Limb (tissue), 2 donors: ENCODE data around the gene DEDD2.
A peak's percentile ranks its signal among the peaks of the same experiment; 100 is the strongest.

Experiments
- DNase-seq, 2 donors: peaks; one replicate each; pipeline ENCODE4 v3.0.0-alpha.2; 2016; ENCODE audit errors: extremely low spot score in 2 of 2

DEDD2 gene

GRCh38 chr19:42199440-42200115, 17.9 kb downstream of the DEDD2 start:
- no peak for DNase-seq

- no peak for DNase-seq
Measured at GRCh38 chr19:42198676-42199439, 18.6 kb downstream of the DEDD2 start.

GRCh38 chr19:42197375-42197817, 20.1 kb downstream of the DEDD2 start:
- DNase-seq: peak in 1 of 2 donors; percentile 4

- peak in 1 of 2 donors; percentile 11 for DNase-seq
Measured at GRCh38 chr19:42196011-42197001, 21.2 kb downstream of the DEDD2 start.

GRCh38 chr19:42193706-42194105, 23.8 kb downstream of the DEDD2 start:
- DNase-seq: no peak

GRCh38 chr19:42193294-42193693, 24.2 kb downstream of the DEDD2 start:
- DNase-seq: no peak

GRCh38 chr19:42191855-42192254, 25.6 kb downstream of the DEDD2 start:
- DNase-seq: peak in 1 of 2 donors; percentile 6

GRCh38 chr19:42191330-42191729, 26.1 kb downstream of the DEDD2 start:
- DNase-seq: no peak

GRCh38 chr19:42189133-42189532, 28.3 kb downstream of the DEDD2 start:
- no peak for DNase-seq

- DNase-seq: no peak
Measured at GRCh38 chr19:42188665-42189064, 28.8 kb downstream of the DEDD2 start.

GRCh38 chr19:42185277-42185676, 32.2 kb downstream of the DEDD2 start:
- no peak for DNase-seq

GRCh38 chr19:42184401-42184861, 33.0 kb downstream of the DEDD2 start:
- peak; percentile 48 to 84 for DNase-seq

GRCh38 chr19:42178791-42179674, 38.4 kb downstream of the DEDD2 start:
- peak in 1 of 2 donors; percentile 51 for DNase-seq

- no peak for DNase-seq
Measured at GRCh38 chr19:42177686-42178019, 39.8 kb downstream of the DEDD2 start.

GRCh38 chr19:42176990-42177685, 40.3 kb downstream of the DEDD2 start:
- peak; percentile 80 to 91 for DNase-seq

- no peak for DNase-seq
Measured at GRCh38 chr19:42176649-42176989, 40.9 kb downstream of the DEDD2 start.

- no peak for DNase-seq
Measured at GRCh38 chr19:42175952-42176648, 41.4 kb downstream of the DEDD2 start.

GRCh38 chr19:42174958-42175734, 42.3 kb downstream of the DEDD2 start:
- no peak for DNase-seq

GRCh38 chr19:42174188-42174587, 43.3 kb downstream of the DEDD2 start:
- DNase-seq: no peak
